Mesothelial cell of epicardium (in vitro differentiated cells): ENCODE results near the gene NLRC5. TPM values are rescaled to one million over a fixed set of nuclear protein-coding genes. Genes with fewer than 3 reads are reported as not detected.
"Not testable (repeated sequence)": the region's sequence is repeated elsewhere in the genome, so short reads cannot be mapped to it uniquely, and the experiment has no call there.

Experiments used
- DNase-seq, 2 experiments: peaks; one replicate each; pipeline ENCODE4 v3.0.0; 2021; ENCODE audit warnings: low spot score in 2 of 2; ENCODE audit not compliant: unreplicated experiment in 2 of 2
- H3K27ac Mint-ChIP-seq: 2 replicates; pipeline ENCODE4 v1.8.0; 2021; ENCODE audit warnings: mixed read lengths
- H3K27me3 Mint-ChIP-seq: 2 replicates; pipeline ENCODE4 v1.8.0; 2021; ENCODE audit warnings: low read depth, mixed read lengths
- H3K36me3 Mint-ChIP-seq: 2 replicates; pipeline ENCODE4 v1.8.0; 2021; ENCODE audit warnings: mixed read lengths
- H3K4me1 Mint-ChIP-seq: 2 replicates; pipeline ENCODE4 v1.8.0; 2021; ENCODE audit warnings: mixed read lengths
- H3K4me3 Mint-ChIP-seq: 2 replicates; pipeline ENCODE4 v1.8.0; 2021; ENCODE audit warnings: mild to moderate bottlenecking, moderate library complexity, mixed read lengths
- H3K9me3 Mint-ChIP-seq: 2 replicates; pipeline ENCODE4 v1.8.0; 2021; ENCODE audit warnings: mixed read lengths
- CTCF ChIP-seq: fragments of 200-600 bp; sonication (generic); IDR thresholded peaks from one replicate; pipeline ENCODE4 v1.5.0; 2021; ENCODE audit warnings: antibody characterized with exemption; ENCODE audit not compliant: unreplicated experiment
- total RNA-seq: library from RNA; stranded (reverse); gene quantifications from 3 replicates; pipeline ENCODE4 v1.2.1, GENCODE V29; 2021

NLRC5 gene
- total RNA-seq, 1 donor from 2014 or later = 3.7 TPM

- H3K36me3 Mint-ChIP-seq = no peaks in the 10 kb centered on the region
- no peak overlapping the region for H3K4me3 Mint-ChIP-seq
- no peaks in the 10 kb centered on the region for H3K9me3 Mint-ChIP-seq
- no peak for DNase-seq
- peaks cover 2% of the 10 kb centered on the region for H3K4me1 Mint-ChIP-seq
- no peak for TF ChIP-seq CTCF
- H3K27me3 Mint-ChIP-seq = peaks cover 14% of the 10 kb centered on the region
- H3K27ac Mint-ChIP-seq = no peak overlapping the region
Observed at GRCh38 chr16:56970934-56971767, 18.2 kb upstream of the NLRC5 start.

- Mint-ChIP-seq H3K9me3 (no peaks in the 10 kb centered on the region), H3K4me1 (no peaks in the 10 kb centered on the region), H3K36me3 (no peaks in the 10 kb centered on the region), H3K27ac (no peak overlapping the region), H3K4me3 (no peak overlapping the region), H3K27me3 (peaks cover 14% of the 10 kb centered on the region)
- no peak for TF ChIP-seq CTCF
- no peak for DNase-seq
Observed at GRCh38 chr16:56971768-56972043, 17.7 kb upstream of the NLRC5 start.

- Mint-ChIP-seq H3K9me3 (no peaks in the 10 kb centered on the region), H3K4me3 (no peak overlapping the region), H3K36me3 (no peaks in the 10 kb centered on the region), H3K27me3 (peaks cover 14% of the 10 kb centered on the region), H3K4me1 (no peaks in the 10 kb centered on the region), H3K27ac (no peak overlapping the region)
- DNase-seq = no peak
- TF ChIP-seq CTCF = no peak
Observed at GRCh38 chr16:56972403-56973293, 16.7 kb upstream of the NLRC5 start.

- Mint-ChIP-seq H3K9me3 (no peaks in the 10 kb centered on the region), H3K36me3 (no peaks in the 10 kb centered on the region), H3K4me3 (no peak overlapping the region), H3K27me3 (peaks cover 14% of the 10 kb centered on the region), H3K27ac (no peak overlapping the region), H3K4me1 (no peaks in the 10 kb centered on the region)
- no peak for DNase-seq
- TF ChIP-seq CTCF = no peak
Observed at GRCh38 chr16:56973294-56973689, 16.1 kb upstream of the NLRC5 start.

- H3K27me3 Mint-ChIP-seq = peaks cover 14% of the 10 kb centered on the region
- not testable (repeated sequence) for H3K9me3 Mint-ChIP-seq, H3K4me1 Mint-ChIP-seq, H3K27ac Mint-ChIP-seq, H3K36me3 Mint-ChIP-seq, H3K4me3 Mint-ChIP-seq, DNase-seq
Observed at GRCh38 chr16:56973899-56974298, 15.5 kb upstream of the NLRC5 start.
